Fibroblast of lung (primary cell): Measurements from ENCODE around the gene NR5A1.

ENCODE experiments used
- CTCF ChIP-seq, 2 donors: IDR thresholded peaks in 1 of 2; conservative IDR thresholded peaks in 1 of 2; 1 replicate in 1 of 2; 2 replicates in 1 of 2; pipeline ENCODE4 v1.5.1; 2011 to 2012; ENCODE audit warnings: low read length in 2 of 2, control low read depth in 1 of 2, inconsistent platforms in 1 of 2, low read depth in 1 of 2, mild to moderate bottlenecking in 1 of 2
- EZH2 ChIP-seq: IDR thresholded peaks from 2 replicates; pipeline ENCODE4 v1.5.1; 2012; ENCODE audit warnings: low read length, control low read depth, mild to moderate bottlenecking; ENCODE audit errors: missing control alignments

- no peak for TF ChIP-seq CTCF (conservative IDR thresholded peaks at IDR 0.05 in 1 of 2, IDR thresholded peaks at IDR 0.05 in 1 of 2; ENCODE audit: low read depth in 1 of 2, low read length in 2 of 2)
- TF ChIP-seq EZH2, result no peak
Observed at GRCh38 chr9:124555043-124555442, 47.8 kb upstream of the NR5A1 start.
